Loucy (cell line): ENCODE measurements around the gene FAM72D.
"Not testable (repeated sequence)": the region's sequence is repeated elsewhere in the genome, so short reads cannot be mapped to it uniquely, and the experiment has no call there.

ENCODE experiments used
- EZH2phosphoT487 ChIP-seq: fragments of 200-600 bp; IDR thresholded peaks from 2 replicates; pipeline ENCODE4 v1.6.1; 2018; ENCODE audit warnings: antibody characterized with exemption, mild to moderate bottlenecking, moderate library complexity, borderline replicate concordance
- TF ChIP-seq, protein P1 (sequence below): fragments of 200-600 bp; sonication (generic); conservative IDR thresholded peaks from 2 replicates; pipeline ENCODE4 v1.5.1; 2014; ENCODE audit warnings: mild to moderate bottlenecking, antibody characterized with exemption, low read length

DNA sequence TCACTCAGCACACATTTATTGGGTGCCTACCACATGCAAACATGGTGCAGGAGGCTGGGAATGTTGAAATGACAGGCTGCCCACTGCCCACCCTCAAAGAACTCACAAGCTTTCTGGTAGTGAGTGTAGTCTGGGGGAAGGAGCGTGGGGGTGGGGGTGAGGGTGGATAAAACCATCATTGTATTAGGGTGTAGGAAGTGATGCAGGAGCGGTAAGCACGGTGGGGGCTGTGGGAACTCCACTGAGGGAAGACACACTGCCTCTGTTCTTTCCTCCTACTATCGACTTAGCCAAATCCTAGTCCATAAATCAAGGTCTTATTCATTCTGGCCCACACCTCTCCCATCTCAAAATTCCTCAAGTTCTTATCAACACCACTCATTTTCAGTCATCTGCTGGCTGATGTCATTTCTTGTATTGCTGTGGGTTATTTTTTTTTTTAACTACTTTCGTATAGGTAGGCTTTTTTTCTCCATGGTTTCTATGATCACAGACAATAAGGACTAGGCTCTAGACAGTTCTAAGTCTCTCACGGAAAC, 21.7 kb upstream of the FAM72D start:
- TF ChIP-seq, protein P1, sequence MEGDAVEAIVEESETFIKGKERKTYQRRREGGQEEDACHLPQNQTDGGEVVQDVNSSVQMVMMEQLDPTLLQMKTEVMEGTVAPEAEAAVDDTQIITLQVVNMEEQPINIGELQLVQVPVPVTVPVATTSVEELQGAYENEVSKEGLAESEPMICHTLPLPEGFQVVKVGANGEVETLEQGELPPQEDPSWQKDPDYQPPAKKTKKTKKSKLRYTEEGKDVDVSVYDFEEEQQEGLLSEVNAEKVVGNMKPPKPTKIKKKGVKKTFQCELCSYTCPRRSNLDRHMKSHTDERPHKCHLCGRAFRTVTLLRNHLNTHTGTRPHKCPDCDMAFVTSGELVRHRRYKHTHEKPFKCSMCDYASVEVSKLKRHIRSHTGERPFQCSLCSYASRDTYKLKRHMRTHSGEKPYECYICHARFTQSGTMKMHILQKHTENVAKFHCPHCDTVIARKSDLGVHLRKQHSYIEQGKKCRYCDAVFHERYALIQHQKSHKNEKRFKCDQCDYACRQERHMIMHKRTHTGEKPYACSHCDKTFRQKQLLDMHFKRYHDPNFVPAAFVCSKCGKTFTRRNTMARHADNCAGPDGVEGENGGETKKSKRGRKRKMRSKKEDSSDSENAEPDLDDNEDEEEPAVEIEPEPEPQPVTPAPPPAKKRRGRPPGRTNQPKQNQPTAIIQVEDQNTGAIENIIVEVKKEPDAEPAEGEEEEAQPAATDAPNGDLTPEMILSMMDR, result not testable (repeated sequence)
- TF ChIP-seq EZH2phosphoT487, result not testable (repeated sequence)
